NCI-H1694 treated with DMSO at 0.1 percent for 48 hours (cell line): ENCODE data around the gene CXCR3.
"Not testable (repeated sequence)": the region's sequence is repeated elsewhere in the genome, so short reads cannot be mapped to it uniquely, and the experiment has no call there.

Experiments
- DNase-seq: peaks from one replicate; lab custom pipeline; 2025; lab: John Stamatoyannopoulos, UW

The CXCR3 gene

GRCh38 chrX:71618303-71618721 lies at the start of gene CXCR3:
Gene CXCR3, minus strand, starts transcription at chrX:71618511. Its CDS starts 62 bp downstream, at chrX:71618449.
- no peak for DNase-seq

GRCh38 chrX:71667328-71668247 lies 49.3 kb upstream of the CXCR3 start, which contains the start of gene LOC101059915:
Gene LOC101059915, plus strand, starts transcription at chrX:71667546.
- no peak for DNase-seq

- DNase-seq = no peak
These were observed 48.2 kb upstream of the CXCR3 start for GRCh38 chrX:71666240-71667223.

GRCh38 chrX:71665747-71666146 lies 47.4 kb upstream of the CXCR3 start:
- no peak for DNase-seq

GRCh38 chrX:71664889-71665491 lies 46.7 kb upstream of the CXCR3 start:
- DNase-seq = no peak

GRCh38 chrX:71664202-71664601 lies 45.9 kb upstream of the CXCR3 start:
- not testable (repeated sequence) for DNase-seq

GRCh38 chrX:71663238-71663637 lies 44.9 kb upstream of the CXCR3 start:
- DNase-seq = not testable (repeated sequence)

GRCh38 chrX:71662654-71663053 lies 44.3 kb upstream of the CXCR3 start:
- DNase-seq = not testable (repeated sequence)

GRCh38 chrX:71661919-71662318 lies 43.6 kb upstream of the CXCR3 start:
- DNase-seq = no peak

- DNase-seq = no peak
These were observed 42.5 kb upstream of the CXCR3 start for GRCh38 chrX:71660562-71661416.

- no peak for DNase-seq
These were observed 41.6 kb upstream of the CXCR3 start for GRCh38 chrX:71659959-71660358.

- DNase-seq = no peak
These were observed 41.0 kb upstream of the CXCR3 start for GRCh38 chrX:71659342-71659741.

- DNase-seq = no peak
These were observed 39.0 kb upstream of the CXCR3 start for GRCh38 chrX:71657267-71657666.

- DNase-seq = no peak
These were observed 35.0 kb upstream of the CXCR3 start for GRCh38 chrX:71653344-71653743.

GRCh38 chrX:71652405-71652804 lies 34.1 kb upstream of the CXCR3 start:
- peak; percentile 37 for DNase-seq

GRCh38 chrX:71650333-71650969 lies 32.1 kb upstream of the CXCR3 start:
- DNase-seq = no peak

- not testable (repeated sequence) for DNase-seq
These were observed 26.1 kb upstream of the CXCR3 start for GRCh38 chrX:71644406-71644805.

- no peak for DNase-seq
These were observed 21.7 kb upstream of the CXCR3 start for GRCh38 chrX:71640002-71640401.

GRCh38 chrX:71638409-71638808 lies 20.1 kb upstream of the CXCR3 start:
- DNase-seq = no peak

GRCh38 chrX:71637848-71638247 lies 19.5 kb upstream of the CXCR3 start:
- no peak for DNase-seq

- no peak for DNase-seq
These were observed 18.9 kb upstream of the CXCR3 start for GRCh38 chrX:71637253-71637618.
